BE2C (cell line): ENCODE measurements around the gene GRIN2A.

Experiments
- DNase-seq: peaks from one replicate; pipeline ENCODE4 v3.0.0-alpha.2; 2020
- H3K27me3 ChIP-seq: fragments of 250-450 bp; sonication (Bioruptor Pico); 2 replicates; pipeline ENCODE4 v1.5.1; 2020; ENCODE audit warnings: mild to moderate bottlenecking
- H3K36me3 ChIP-seq: fragments of 250-450 bp; sonication (Bioruptor Pico); 2 replicates; pipeline ENCODE4 v1.5.1; 2020; ENCODE audit warnings: mild to moderate bottlenecking
- H3K4me1 ChIP-seq: fragments of 250-450 bp; sonication (Bioruptor Pico); 2 replicates; pipeline ENCODE4 v1.5.1; 2020
- H3K4me3 ChIP-seq: 2 replicates; pipeline ENCODE4 v1.5.1; 2011; ENCODE audit warnings: low read depth, low read length
- H3K9me3 ChIP-seq: fragments of 250-450 bp; sonication (Bioruptor Pico); 2 replicates; pipeline ENCODE4 v1.5.1; 2020
- TF ChIP-seq, protein P1 (sequence below): IDR thresholded peaks from 2 replicates; pipeline ENCODE4 v1.5.1; 2012; ENCODE audit warnings: mild to moderate bottlenecking, low read depth, low read length

The GRIN2A gene

DNA sequence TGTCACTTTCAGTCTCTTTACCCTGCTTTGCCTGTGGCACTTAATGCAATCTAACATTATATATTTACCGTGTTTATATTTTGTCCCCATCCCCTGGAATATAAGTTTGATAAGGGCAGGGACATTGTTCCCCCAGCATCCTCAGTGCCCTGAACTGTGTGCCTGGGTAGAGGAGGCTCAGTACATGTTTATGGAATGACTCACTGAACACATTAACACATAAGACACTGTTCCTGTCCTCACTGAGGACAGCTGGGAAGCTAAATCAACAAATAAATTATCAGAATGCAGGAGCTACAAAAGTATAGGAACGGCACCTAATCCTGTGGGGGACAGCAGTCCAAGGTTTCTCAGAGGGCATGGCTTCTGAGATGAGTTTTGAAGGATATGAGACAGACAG lies 27.8 kb downstream of the GRIN2A start:
- Histone ChIP-seq H3K27me3 (no peaks in the 10 kb centered on the region), H3K4me3 (no peak overlapping the region), H3K9me3 (no peaks in the 10 kb centered on the region), H3K36me3 (no peaks in the 10 kb centered on the region), H3K4me1 (no peaks in the 10 kb centered on the region)
- DNase-seq, result no peak
- TF ChIP-seq, protein P1, sequence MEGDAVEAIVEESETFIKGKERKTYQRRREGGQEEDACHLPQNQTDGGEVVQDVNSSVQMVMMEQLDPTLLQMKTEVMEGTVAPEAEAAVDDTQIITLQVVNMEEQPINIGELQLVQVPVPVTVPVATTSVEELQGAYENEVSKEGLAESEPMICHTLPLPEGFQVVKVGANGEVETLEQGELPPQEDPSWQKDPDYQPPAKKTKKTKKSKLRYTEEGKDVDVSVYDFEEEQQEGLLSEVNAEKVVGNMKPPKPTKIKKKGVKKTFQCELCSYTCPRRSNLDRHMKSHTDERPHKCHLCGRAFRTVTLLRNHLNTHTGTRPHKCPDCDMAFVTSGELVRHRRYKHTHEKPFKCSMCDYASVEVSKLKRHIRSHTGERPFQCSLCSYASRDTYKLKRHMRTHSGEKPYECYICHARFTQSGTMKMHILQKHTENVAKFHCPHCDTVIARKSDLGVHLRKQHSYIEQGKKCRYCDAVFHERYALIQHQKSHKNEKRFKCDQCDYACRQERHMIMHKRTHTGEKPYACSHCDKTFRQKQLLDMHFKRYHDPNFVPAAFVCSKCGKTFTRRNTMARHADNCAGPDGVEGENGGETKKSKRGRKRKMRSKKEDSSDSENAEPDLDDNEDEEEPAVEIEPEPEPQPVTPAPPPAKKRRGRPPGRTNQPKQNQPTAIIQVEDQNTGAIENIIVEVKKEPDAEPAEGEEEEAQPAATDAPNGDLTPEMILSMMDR, result no peak

DNA sequence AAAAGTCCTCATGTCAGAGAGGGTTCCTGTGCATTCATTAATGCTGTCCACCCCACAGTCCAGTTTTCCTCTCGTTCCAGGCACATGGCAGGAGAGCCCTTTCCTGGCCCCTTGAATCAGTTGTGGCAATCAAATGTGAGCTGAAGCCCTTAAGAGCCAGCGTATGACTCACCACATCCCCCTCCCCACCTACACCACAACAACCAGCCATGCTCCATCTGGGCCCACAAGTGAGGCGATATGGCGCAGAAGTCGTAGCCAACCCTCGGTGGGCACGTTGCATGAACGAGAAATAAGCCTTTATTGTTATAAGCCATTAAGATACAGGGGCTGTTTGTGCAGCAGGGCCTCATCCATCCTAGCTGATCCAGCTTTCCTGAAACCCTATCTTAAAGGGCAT lies 28.2 kb downstream of the GRIN2A start:
- DNase-seq, result no peak
- no peaks in the 10 kb centered on the region for H3K4me1 ChIP-seq

DNA sequence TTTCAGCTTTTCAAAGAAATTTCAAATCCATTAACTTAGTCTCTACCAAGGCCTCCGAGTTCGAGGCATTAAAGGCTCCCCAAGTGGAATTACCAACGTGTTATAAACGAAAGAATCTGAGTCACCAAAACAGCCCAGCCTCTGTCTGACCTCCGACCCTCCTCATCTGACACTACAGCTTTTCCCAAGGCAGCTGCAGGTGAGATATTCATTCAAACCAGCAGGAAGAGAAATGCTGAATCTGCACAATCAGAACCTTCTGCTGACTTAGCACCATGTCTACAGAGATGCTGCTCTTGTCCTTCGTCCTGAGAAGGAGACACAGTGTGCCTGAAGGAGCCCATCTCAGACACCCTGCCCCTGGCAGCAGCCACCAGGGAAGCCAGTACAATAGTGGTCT lies 30.5 kb downstream of the GRIN2A start:
- TF ChIP-seq, protein P1, result no peak
- Histone ChIP-seq H3K36me3 (no peaks in the 10 kb centered on the region), H3K4me3 (no peak overlapping the region), H3K9me3 (no peaks in the 10 kb centered on the region), H3K27me3 (no peaks in the 10 kb centered on the region), H3K4me1 (no peaks in the 10 kb centered on the region)
- DNase-seq, result no peak

More for the DNA sequence above, 28.2 kb downstream of the GRIN2A start:
- Histone ChIP-seq H3K27me3 (no peaks in the 10 kb centered on the region), H3K4me3 (no peak overlapping the region), H3K36me3 (no peaks in the 10 kb centered on the region), H3K9me3 (no peaks in the 10 kb centered on the region)
- TF ChIP-seq, protein P1, result no peak

DNA sequence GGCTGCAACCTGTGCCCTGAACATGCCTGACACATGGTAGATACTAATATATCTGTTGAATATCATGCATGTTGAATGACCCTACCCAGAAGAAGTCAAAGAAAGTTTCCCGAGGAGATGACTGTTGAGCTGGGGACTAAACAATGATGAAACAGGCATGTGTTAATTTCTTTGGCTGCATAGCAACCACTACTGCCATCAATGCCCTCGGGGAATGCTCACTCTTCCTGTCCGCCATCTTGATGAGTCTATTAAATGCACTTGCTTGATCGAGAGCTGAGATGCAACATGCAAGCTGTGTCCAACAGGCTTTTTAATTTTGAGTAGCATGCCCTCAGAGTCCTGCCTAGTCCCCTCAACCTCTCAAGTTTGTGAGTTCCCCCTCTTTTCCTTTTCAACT lies 31.3 kb downstream of the GRIN2A start:
- Histone ChIP-seq H3K4me3 (no peak overlapping the region), H3K27me3 (no peaks in the 10 kb centered on the region), H3K36me3 (no peaks in the 10 kb centered on the region), H3K4me1 (no peaks in the 10 kb centered on the region), H3K9me3 (no peaks in the 10 kb centered on the region)
- DNase-seq, result no peak
- TF ChIP-seq, protein P1, result no peak

DNA sequence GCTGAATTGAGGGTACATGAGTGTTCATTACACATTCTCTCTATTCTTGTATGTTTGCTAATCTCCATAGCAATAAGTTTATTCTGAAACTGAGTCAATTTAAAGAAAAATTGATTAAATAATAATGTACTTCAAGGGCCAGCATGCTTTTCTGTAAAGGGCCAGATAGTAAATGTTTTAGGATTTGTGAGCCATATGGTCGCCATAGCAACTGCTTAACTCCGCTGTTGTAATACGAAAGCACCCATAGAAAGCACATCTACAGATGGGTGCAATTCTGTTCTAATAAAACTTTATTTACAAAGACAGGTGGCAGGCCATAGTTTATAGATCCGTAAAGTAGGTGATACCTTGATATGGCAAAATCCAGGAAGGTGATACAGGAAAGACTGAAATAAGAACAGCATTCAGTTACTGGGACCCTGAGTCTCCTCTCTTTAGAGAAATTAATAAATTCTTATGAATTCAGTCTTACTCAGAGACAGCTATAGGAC lies 36.6 kb downstream of the GRIN2A start:
- Histone ChIP-seq H3K36me3 (no peaks in the 10 kb centered on the region), H3K9me3 (no peaks in the 10 kb centered on the region), H3K4me1 (no peaks in the 10 kb centered on the region), H3K4me3 (no peak overlapping the region), H3K27me3 (no peaks in the 10 kb centered on the region)
- DNase-seq, result no peak
- TF ChIP-seq, protein P1, result no peak

DNA sequence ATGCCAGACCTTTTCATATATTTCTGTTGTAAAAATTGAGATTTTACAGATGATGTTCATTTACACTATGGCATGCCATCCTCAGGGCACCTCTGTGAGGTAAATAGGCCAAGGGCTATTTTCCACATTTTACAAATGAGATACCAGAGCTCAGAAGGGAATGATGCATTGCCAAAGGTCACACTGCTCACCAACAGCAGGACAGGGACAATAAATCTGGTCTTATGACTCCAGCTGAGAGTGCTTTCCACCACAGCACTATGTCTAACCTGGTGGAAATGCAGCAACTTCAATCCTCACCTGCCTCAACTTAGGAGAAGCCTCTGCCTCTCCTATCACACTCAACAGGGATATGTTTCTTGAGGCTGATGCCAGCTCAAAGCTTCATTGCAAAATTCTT lies 40.6 kb downstream of the GRIN2A start:
- TF ChIP-seq, protein P1, result no peak
- H3K4me3 ChIP-seq, result no peak overlapping the region
- DNase-seq, result no peak
- H3K27me3 ChIP-seq, result no peaks in the 10 kb centered on the region
- no peaks in the 10 kb centered on the region for H3K36me3 ChIP-seq
- no peaks in the 10 kb centered on the region for H3K9me3 ChIP-seq
- H3K4me1 ChIP-seq, result no peaks in the 10 kb centered on the region
